Measurements from ENCODE around the gene ASCC3.

ASCC3 gene

GRCh38 chr6:100464162-100464851 is 416.8 kb downstream of the ASCC3 start:
- DNase-seq (ENCODE audit: low read depth) = no peak

GRCh38 chr6:100463630-100464161 is 417.4 kb downstream of the ASCC3 start:
- DNase-seq (ENCODE audit: low read depth) = no peak

GRCh38 chr6:100462706-100463629 is 418.2 kb downstream of the ASCC3 start:
- DNase-seq (ENCODE audit: low read depth) = no peak

- DNase-seq (ENCODE audit: low read depth) = no peak
Observed at GRCh38 chr6:100461917-100462705, 419.0 kb downstream of the ASCC3 start.

GRCh38 chr6:100461278-100461916 is 419.7 kb downstream of the ASCC3 start:
- DNase-seq (ENCODE audit: low read depth) = no peak

GRCh38 chr6:100460650-100461204 is 420.4 kb downstream of the ASCC3 start:
- DNase-seq (ENCODE audit: low read depth) = no peak

- DNase-seq (ENCODE audit: low read depth) = no peak
Observed at GRCh38 chr6:100459592-100460184, 421.4 kb downstream of the ASCC3 start.

- DNase-seq (ENCODE audit: low read depth) = no peak
Observed at GRCh38 chr6:100458841-100459591, 422.1 kb downstream of the ASCC3 start.

Data from stimulated activated CD8-positive, alpha-beta memory T cell treated with anti-CD3 and anti-CD28 coated beads, Interleukin-4, amount 100 ng/mL, for 24 hours (primary cell).